Ovary (tissue), 10 donors: ENCODE results near the gene RANBP3. TPM values are rescaled to one million over a fixed set of nuclear protein-coding genes. Genes with fewer than 3 reads are reported as not detected.
"Not testable (repeated sequence)": the region's sequence is repeated elsewhere in the genome, so short reads cannot be mapped to it uniquely, and the experiment has no call there.

ENCODE experiments used
- DNase-seq, 5 donors: peaks; one replicate each; pipeline ENCODE4 v3.0.0-alpha.2; 2019 to 2020
- H3K27ac ChIP-seq, 2 donors: fragments of 200-600 bp; one replicate each; pipeline versions ENCODE4 v1.5.1 to v1.8.0; 2019 to 2022
- H3K27me3 ChIP-seq: fragments of 200-600 bp; one replicate; pipeline ENCODE4 v1.8.0; 2022
- H3K36me3 ChIP-seq: fragments of 200-600 bp; sonication (generic); one replicate; pipeline ENCODE4 v1.5.1; 2019
- H3K4me1 ChIP-seq: one replicate; pipeline ENCODE4 v1.8.1; 2013; ENCODE audit warnings: mild to moderate bottlenecking, moderate library complexity; ENCODE audit not compliant: insufficient read depth
- H3K4me3 ChIP-seq: fragments of 200-600 bp; sonication (generic); one replicate; pipeline ENCODE4 v1.5.1; 2017
- H3K9me3 ChIP-seq, 2 donors: fragments of 200-600 bp in 1 of 2; sonication (generic) in 1 of 2; one replicate each; pipeline versions ENCODE4 v1.5.1 to v1.8.1; 2013 to 2019; ENCODE audit warnings: mild to moderate bottlenecking in 1 of 2, moderate library complexity in 1 of 2
- CTCF ChIP-seq, 3 donors: fragments of 450-650 bp in 2 of 3; fragments of 200-600 bp in 1 of 3; IDR thresholded peaks; one replicate each; pipeline versions ENCODE4 v1.5.1 to v1.8.0; 2016 to 2022; ENCODE audit warnings: antibody characterized with exemption in 3 of 3, mild to moderate bottlenecking in 1 of 3
- EP300 ChIP-seq: sonication (generic); formaldehyde crosslinking; IDR thresholded peaks from one replicate; pipeline ENCODE4 v1.6.1; 2017; ENCODE audit warnings: antibody characterized with exemption
- POLR2A ChIP-seq: fragments of 450-650 bp; IDR thresholded peaks from one replicate; pipeline ENCODE4 v1.6.1; 2017; ENCODE audit warnings: antibody characterized with exemption, mild to moderate bottlenecking, moderate library complexity
- WGBS, 3 donors: extraction: QIAGEN DNeasy Blood & Tissue Kit in 1 of 3; methylation state at CpG; one replicate each; pipeline versions ENCODE4 v1.1.5 to v1.1.7; 2013 to 2017; 5-methylcytosine and 5-hydroxymethylcytosine counted together
- intact Hi-C, 4 donors: fragments of 100-400 bp; cut with DNase I; formaldehyde crosslinking; loops; one replicate each; pipeline versions ENCODE4 v1.11.0 to v1.15.1; 2022 to 2023
- long read RNA-seq, 3 donors: library from polyadenylated mRNA in 2 of 3; unstranded in 2 of 3; transcript quantifications; one replicate each; pipeline ENCODE4 v2.0.0 and lab custom pipeline, GENCODE V29; 2021 to 2026
- polyA plus RNA-seq, 2 donors: library from polyadenylated mRNA; stranded (reverse); fragments of 200-250 nt in 1 of 2; fragments of 350-450 nt in 1 of 2; fragmentation: Illumina TruSeq in 1 of 2; extraction: RNeasy Lipid Tissue Mini Kit (QIAGEN cat#74804) in 1 of 2; gene quantifications; one replicate each; pipeline ENCODE4 v1.2.3, GENCODE V29; 2013 to 2014
- total RNA-seq, 7 donors: library from RNA; depleted of rRNA in 2 of 7; stranded (reverse); fragments of >200 nt in 2 of 7; fragmentation: NEBNext Ultra II Directional in 3 of 7; extraction: Animal tissue kit (Norgen Biotek cat#: 25700) in 3 of 7; gene quantifications; one replicate each; pipeline versions ENCODE4 v1.1.0 to v1.2.4, GENCODE V29; 2016 to 2023
- donor health status: DM: no; HTN: no; CAD: no; lungs with moderate emphysema.
- donor health status: DM: no; HTN: no; CAD: no.
- donor health status: Bipolar disorder and iron deficiency.
- donor health status: DM: yes; HTN: yes; CAD: no.
- donor health status: DM: no; HTN: no; CAD: no.
- donor health status: DM: yes; HTN: yes; CAD: no.

The RANBP3 gene
- total RNA-seq: 10 to 100 TPM; 56.2 to 88.4 (median 67.9) TPM
- polyA plus RNA-seq: 10 to 100 TPM; 54.0 to 72.9 TPM
- long read RNA-seq, donor 1, transcript RANBP3-220 (16 exons, 1,783 nt): minor isoform, 31 of 150 reads
- long read RNA-seq, donor 1, transcript RANBP3-201 (16 exons, 1,762 nt): major isoform, 37 of 150 reads
- long read RNA-seq, donor 1, partial matches to known transcripts: 37 of 150 reads
- long read RNA-seq, donor 1, other reads (novel, unspliced or antisense): 38 of 150 reads
- long read RNA-seq, donor 2, partial matches to known transcripts: 0 of 10 reads
- long read RNA-seq, donor 2, other reads (novel, unspliced or antisense): 0 of 10 reads
- long read RNA-seq, donor 3, transcript RANBP3-220 (16 exons, 1,783 nt): major isoform, 18 of 75 reads
- long read RNA-seq, donor 3, transcript RANBP3-201 (16 exons, 1,762 nt): major isoform, 18 of 75 reads
- long read RNA-seq, donor 3, partial matches to known transcripts: 16 of 75 reads
- long read RNA-seq, donor 3, other reads (novel, unspliced or antisense): 18 of 75 reads

- intact Hi-C loops: no loop called here
- peak; percentile 98 to 99 (median 99) for DNase-seq
- Histone ChIP-seq H3K36me3 (no peaks in the 10 kb centered on the region), H3K27ac (peak within 1 kb of the TSS; percentile 64 to 75), H3K4me1 (peaks cover 15% of the 10 kb centered on the region), H3K4me3 (peak within 1 kb of the TSS; percentile 73), H3K27me3 (no peaks in the 10 kb centered on the region), H3K9me3 (no peaks in the 10 kb centered on the region)
- 1% methylated on average over 66 to 88 of the region's 88 CpGs for whole genome bisulfite sequencing, 3 donors
- TF ChIP-seq CTCF (IDR thresholded peaks at IDR 0.05) (peak in 1 of 3 donors; percentile 12), EP300 (no peak), POLR2A (peak; percentile 24)
These were observed at the start of gene RANBP3 for GRCh38 chr19:5977785-5978605. RANBP3 (minus strand) TSS chr19:5978140; CDS start chr19:5978082, 58 bp downstream.

- H3K27ac ChIP-seq: no peak overlapping the region
- no peak overlapping the region for H3K4me3 ChIP-seq
- 94 to 95% (median 95%) methylated on average over 30 of the region's 30 CpGs for WGBS, 3 donors
- H3K36me3 ChIP-seq: no peaks in the 10 kb centered on the region
- no peak for TF ChIP-seq EP300
- no peak for TF ChIP-seq POLR2A
- no peak for TF ChIP-seq CTCF (IDR thresholded peaks at IDR 0.05)
- H3K27me3 ChIP-seq: no peaks in the 10 kb centered on the region
- no peaks in the 10 kb centered on the region for H3K9me3 ChIP-seq
- peak in 1 of 5 donors; percentile 13 for DNase-seq
- intact Hi-C loops: loop anchor here in 1 of 4 donors (10.0 kb wide), 1 partner anchor 242 kb away; the partner anchor contains the start of gene PRR22
- peaks cover 3% of the 10 kb centered on the region for H3K4me1 ChIP-seq
These were observed 48.7 kb upstream of the RANBP3 start for GRCh38 chr19:6026390-6027227.

DNA sequence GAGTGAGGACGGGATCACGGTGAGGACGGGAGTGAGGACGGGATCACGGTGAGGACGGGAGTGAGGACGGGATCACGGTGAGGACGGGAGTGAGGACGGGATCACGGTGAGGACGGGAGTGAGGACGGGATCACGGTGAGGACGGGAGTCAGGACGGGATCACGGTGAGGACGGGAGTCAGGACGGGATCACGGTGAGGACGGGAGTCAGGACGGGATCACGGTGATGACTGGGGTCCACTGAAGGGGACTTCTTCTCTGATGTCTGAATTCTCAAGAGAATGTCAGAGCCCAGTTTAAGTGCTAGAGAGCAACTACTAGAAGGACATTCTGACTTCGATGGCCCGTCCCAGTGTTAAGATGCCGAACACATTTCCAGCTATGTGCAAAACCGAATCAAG lies 46.8 kb upstream of the RANBP3 start:
- H3K27ac ChIP-seq, H3K27me3 ChIP-seq, H3K4me3 ChIP-seq, H3K36me3 ChIP-seq, DNase-seq, H3K9me3 ChIP-seq, H3K4me1 ChIP-seq: not testable (repeated sequence)
- intact Hi-C loops: loop anchor here in 3 of 4 donors (5.0 to 10.0 kb wide), 2 partner anchors 37 to 240 kb away; partner anchors contain the start of gene PRR22 (in 1 of the 3)
- 95 to 96% (median 95%) methylated on average over 25 to 27 of the region's 27 CpGs for WGBS, 3 donors

DNA sequence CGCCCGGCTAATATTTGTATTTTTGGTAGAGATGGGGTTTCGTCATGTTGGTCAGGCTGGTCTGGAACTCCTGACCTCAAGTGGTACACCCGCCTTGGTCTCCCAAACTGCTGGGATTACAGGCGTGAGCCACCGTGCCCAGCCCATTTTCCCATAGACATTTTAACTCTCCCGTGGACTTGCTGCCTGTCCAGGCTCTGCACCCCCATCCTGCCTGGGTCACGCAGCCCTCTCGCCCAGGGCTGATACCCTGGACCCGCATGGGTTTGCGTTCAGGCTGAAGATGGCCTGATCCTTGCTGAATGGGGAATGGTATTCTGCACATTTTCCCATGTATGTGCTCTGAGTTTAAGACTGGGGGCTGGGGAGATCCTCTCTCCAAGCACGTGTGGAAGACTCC lies 46.0 kb upstream of the RANBP3 start:
- intact Hi-C loops: loop anchor here in 3 of 4 donors (5.0 to 10.0 kb wide), 2 partner anchors 37 to 239 kb away; partner anchors contain the start of gene PRR22 (in 1 of the 3)
- no peak overlapping the region for H3K27ac ChIP-seq
- TF ChIP-seq POLR2A: no peak
- TF ChIP-seq CTCF (IDR thresholded peaks at IDR 0.05): no peak
- no peak for TF ChIP-seq EP300
- H3K9me3 ChIP-seq: no peaks in the 10 kb centered on the region
- H3K27me3 ChIP-seq: no peaks in the 10 kb centered on the region
- H3K4me1 ChIP-seq: peaks cover 3% of the 10 kb centered on the region
- WGBS, 3 donors: 86 to 88% (median 87%) methylated on average over 12 of the region's 12 CpGs
- H3K4me3 ChIP-seq: no peak overlapping the region
- DNase-seq: no peak
- H3K36me3 ChIP-seq: no peaks in the 10 kb centered on the region
